CD4-positive, alpha-beta T cell (primary cell): ENCODE data around the gene HP. TPM values are rescaled to one million over a fixed set of nuclear protein-coding genes. Genes with fewer than 3 reads are reported as not detected.

Experiments
- ATAC-seq: fragments of 200-7000 bp; cut with Tn5 transposase; one replicate; pipeline ENCODE4 v1.10.0; 2022; ENCODE audit warnings: mild to moderate bottlenecking; ENCODE audit not compliant: poor library complexity
- CTCF ChIA-PET: fragments of 350-600 bp; sonication (Branson Sonifier 250); formaldehyde crosslinking; loops from one replicate; lab custom pipeline; 2021; ENCODE audit warnings: antibody characterized with exemption, inconsistent platforms; lab: Charles Lee
- POLR2A ChIA-PET: fragments of 350-600 bp; sonication (Branson Sonifier 250); formaldehyde crosslinking; loops from one replicate; lab custom pipeline; 2021; ENCODE audit warnings: antibody characterized with exemption, inconsistent platforms; lab: Charles Lee
- DNase-seq, 14 experiments: peaks; one replicate each; pipeline ENCODE4 v3.0.0-alpha.2; 2013 to 2020; ENCODE audit warnings: mixed read lengths in 2 of 14
- H3K27ac ChIP-seq, 2 donors: one replicate each; pipeline versions ENCODE4 v1.5.1 to v1.7.0; 2013; ENCODE audit warnings: low read length in 2 of 2, low read depth in 1 of 2, mild to moderate bottlenecking in 1 of 2
- H3K27me3 ChIP-seq, 2 experiments: 1 replicate in 1 of 2; 2 replicates in 1 of 2; pipeline versions ENCODE4 v1.6.1 to v1.7.0; 2013; ENCODE audit warnings: low read length in 2 of 2, control low read depth in 1 of 2, mild to moderate bottlenecking in 1 of 2, moderate library complexity in 1 of 2; ENCODE audit not compliant: insufficient read depth in 2 of 2, control insufficient read depth in 1 of 2
- H3K36me3 ChIP-seq: one replicate; pipeline ENCODE4 v1.6.1; 2013; ENCODE audit warnings: low read length, control low read depth; ENCODE audit not compliant: insufficient read depth
- H3K4me1 ChIP-seq: one replicate; pipeline ENCODE4 v1.6.1; 2013; ENCODE audit warnings: low read length, control low read depth; ENCODE audit not compliant: insufficient read depth
- H3K4me3 ChIP-seq: one replicate; pipeline ENCODE4 v1.5.1; 2013; ENCODE audit warnings: mild to moderate bottlenecking, low read length, moderate library complexity
- H3K9me3 ChIP-seq, 2 experiments: 1 replicate in 1 of 2; 2 replicates in 1 of 2; pipeline versions ENCODE4 v1.6.1 to v1.7.0; 2013; ENCODE audit warnings: low read length in 2 of 2, mild to moderate bottlenecking in 2 of 2, control low read depth in 1 of 2, moderate library complexity in 1 of 2; ENCODE audit not compliant: control insufficient read depth in 1 of 2, insufficient read depth in 1 of 2
- H3K27ac Mint-ChIP-seq: one replicate; pipeline ENCODE4 v1.8.0; 2020; ENCODE audit warnings: mixed read lengths
- H3K27me3 Mint-ChIP-seq: one replicate; pipeline ENCODE4 v1.8.0; 2021; ENCODE audit warnings: mixed read lengths
- H3K36me3 Mint-ChIP-seq: one replicate; pipeline ENCODE4 v1.8.0; 2021; ENCODE audit warnings: low read depth, mixed read lengths
- H3K4me1 Mint-ChIP-seq: one replicate; pipeline ENCODE4 v1.8.0; 2021; ENCODE audit warnings: low read depth, mixed read lengths
- H3K4me3 Mint-ChIP-seq: one replicate; pipeline ENCODE4 v1.8.0; 2020; ENCODE audit warnings: mild to moderate bottlenecking, mixed read lengths
- H3K9me3 Mint-ChIP-seq: one replicate; pipeline ENCODE4 v1.8.0; 2020; ENCODE audit warnings: mixed read lengths
- intact Hi-C, 2 experiments: fragments of 100-400 bp; cut with DNase I in 1 of 2; cut with micrococcal nuclease in 1 of 2; formaldehyde crosslinking; loops; one replicate each; pipeline versions ENCODE4 v1.15.1 to v1.9.0; 2023 to 2025; cut with DNase I, micrococcal nuclease
- total RNA-seq, 174 experiments: library from RNA in 2 of 174; stranded (reverse) in 2 of 174; gene quantifications; one replicate each; pipeline ENCODE4 v1.2.3 and lab custom pipeline; 2021 to 2026
- TF ChIP-seq, protein P1 (sequence below): fragments of 200-600 bp; IDR thresholded peaks from one replicate; pipeline ENCODE4 v1.8.0; 2022; ENCODE audit warnings: antibody characterized with exemption, mild to moderate bottlenecking

Gene HP
- total RNA-seq, 2 experiments from 2014 or later, result not detected

DNA sequence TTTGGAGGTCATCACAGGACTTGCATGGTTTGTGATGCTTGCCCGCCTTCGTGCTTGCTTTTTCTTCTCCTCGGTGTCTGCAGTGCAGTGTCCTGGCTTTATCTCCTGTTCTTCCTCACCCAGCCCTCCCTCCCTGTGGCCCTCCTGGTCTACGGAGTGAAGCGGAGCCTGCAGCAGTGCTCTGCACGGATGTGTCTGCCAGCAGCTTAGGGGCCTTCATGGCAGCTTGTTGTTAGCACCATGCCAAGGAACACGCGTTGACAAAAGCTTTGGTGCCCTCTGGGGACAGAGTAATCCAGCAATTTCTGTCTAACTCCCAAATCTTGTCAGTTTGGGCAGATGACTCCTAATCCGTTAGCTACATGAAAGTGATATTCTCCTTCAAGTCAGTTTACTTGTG, 35.8 kb upstream of the HP start:
- ATAC-seq (no peak), DNase-seq (no peak)
- intact Hi-C loops, result loop anchor here in 1 of 2 experiments (10.0 kb wide), 1 partner anchor 646 kb away; no protein-coding TSS in a partner anchor
- Histone ChIP-seq H3K27ac (no peak overlapping the region), H3K9me3 (no peaks in the 10 kb centered on the region), H3K36me3 (peaks cover 42% of the 10 kb centered on the region), H3K27me3 (no peaks in the 10 kb centered on the region), H3K4me3 (no peak overlapping the region), H3K4me1 (peaks cover 7% of the 10 kb centered on the region)
- Mint-ChIP-seq H3K36me3 (peaks cover 69% of the 10 kb centered on the region), H3K27me3 (no peaks in the 10 kb centered on the region), H3K27ac (no peak overlapping the region), H3K9me3 (no peaks in the 10 kb centered on the region), H3K4me3 (no peak overlapping the region), H3K4me1 (no peaks in the 10 kb centered on the region)
- ChIA-PET POLR2A (no interaction called here), CTCF (no interaction called here)
- TF ChIP-seq, protein P1, sequence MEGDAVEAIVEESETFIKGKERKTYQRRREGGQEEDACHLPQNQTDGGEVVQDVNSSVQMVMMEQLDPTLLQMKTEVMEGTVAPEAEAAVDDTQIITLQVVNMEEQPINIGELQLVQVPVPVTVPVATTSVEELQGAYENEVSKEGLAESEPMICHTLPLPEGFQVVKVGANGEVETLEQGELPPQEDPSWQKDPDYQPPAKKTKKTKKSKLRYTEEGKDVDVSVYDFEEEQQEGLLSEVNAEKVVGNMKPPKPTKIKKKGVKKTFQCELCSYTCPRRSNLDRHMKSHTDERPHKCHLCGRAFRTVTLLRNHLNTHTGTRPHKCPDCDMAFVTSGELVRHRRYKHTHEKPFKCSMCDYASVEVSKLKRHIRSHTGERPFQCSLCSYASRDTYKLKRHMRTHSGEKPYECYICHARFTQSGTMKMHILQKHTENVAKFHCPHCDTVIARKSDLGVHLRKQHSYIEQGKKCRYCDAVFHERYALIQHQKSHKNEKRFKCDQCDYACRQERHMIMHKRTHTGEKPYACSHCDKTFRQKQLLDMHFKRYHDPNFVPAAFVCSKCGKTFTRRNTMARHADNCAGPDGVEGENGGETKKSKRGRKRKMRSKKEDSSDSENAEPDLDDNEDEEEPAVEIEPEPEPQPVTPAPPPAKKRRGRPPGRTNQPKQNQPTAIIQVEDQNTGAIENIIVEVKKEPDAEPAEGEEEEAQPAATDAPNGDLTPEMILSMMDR, result no peak

DNA sequence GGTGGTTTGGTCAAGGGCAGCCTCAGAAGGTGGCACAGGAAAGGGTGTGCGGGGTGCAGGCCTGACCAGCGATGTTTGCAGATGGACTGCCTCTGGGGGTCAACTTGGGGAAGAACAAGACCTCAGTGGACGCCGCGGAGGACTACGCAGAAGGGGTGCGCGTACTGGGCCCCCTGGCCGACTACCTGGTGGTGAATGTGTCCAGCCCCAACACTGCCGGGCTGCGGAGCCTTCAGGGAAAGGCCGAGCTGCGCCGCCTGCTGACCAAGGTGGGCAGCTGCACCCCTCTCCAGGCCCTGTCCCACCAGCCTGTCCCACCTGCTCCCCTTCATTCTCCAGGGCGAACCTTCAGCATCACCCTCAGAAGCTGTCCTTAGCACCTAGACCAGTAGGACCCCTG, 33.3 kb upstream of the HP start:
- Mint-ChIP-seq H3K27me3 (no peaks in the 10 kb centered on the region), H3K27ac (no peak overlapping the region), H3K9me3 (no peaks in the 10 kb centered on the region), H3K4me1 (no peaks in the 10 kb centered on the region), H3K4me3 (no peak overlapping the region), H3K36me3 (peaks cover 71% of the 10 kb centered on the region)
- DNase-seq (no peak), ATAC-seq (no peak)
- Histone ChIP-seq H3K4me1 (no peaks in the 10 kb centered on the region), H3K27me3 (no peaks in the 10 kb centered on the region), H3K4me3 (no peak overlapping the region), H3K9me3 (no peaks in the 10 kb centered on the region), H3K36me3 (peaks cover 46% of the 10 kb centered on the region), H3K27ac (no peak overlapping the region)
- TF ChIP-seq, protein P1, result no peak
- CTCF ChIA-PET, result no interaction called here
- intact Hi-C loops, result no loop called here
- POLR2A ChIA-PET, result no interaction called here

DNA sequence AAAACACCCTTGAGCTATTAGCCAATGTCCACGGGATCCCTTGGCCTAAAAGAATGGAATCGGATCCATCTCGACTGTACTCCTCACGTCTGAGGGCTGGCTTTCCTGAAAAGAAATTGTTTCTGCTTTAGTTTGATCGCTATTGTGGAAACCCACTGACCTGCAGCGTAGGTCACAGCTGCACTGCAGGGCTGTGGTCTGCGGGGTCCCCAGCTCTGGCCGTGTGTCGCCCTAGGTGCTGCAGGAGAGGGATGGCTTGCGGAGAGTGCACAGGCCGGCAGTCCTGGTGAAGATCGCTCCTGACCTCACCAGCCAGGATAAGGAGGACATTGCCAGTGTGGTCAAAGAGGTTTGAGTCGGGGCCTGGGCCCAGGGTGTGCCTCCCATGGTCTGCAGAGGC, 32.2 kb upstream of the HP start:
- ChIA-PET POLR2A (no interaction called here), CTCF (no interaction called here)
- no peaks in the 10 kb centered on the region for H3K9me3 ChIP-seq
- no peak overlapping the region for H3K27ac Mint-ChIP-seq
- TF ChIP-seq, protein P1, result no peak
- no peak overlapping the region for H3K4me3 ChIP-seq
- H3K27me3 Mint-ChIP-seq, result no peaks in the 10 kb centered on the region
- intact Hi-C loops, result no loop called here
- H3K9me3 Mint-ChIP-seq, result no peaks in the 10 kb centered on the region
- DNase-seq, result no peak
- no peaks in the 10 kb centered on the region for H3K4me1 ChIP-seq
- no peak overlapping the region for H3K27ac ChIP-seq
- ATAC-seq, result no peak
- H3K36me3 ChIP-seq, result peaks cover 44% of the 10 kb centered on the region
- H3K4me3 Mint-ChIP-seq, result no peak overlapping the region
- H3K27me3 ChIP-seq, result no peaks in the 10 kb centered on the region
- H3K4me1 Mint-ChIP-seq, result no peaks in the 10 kb centered on the region
- peaks cover 65% of the 10 kb centered on the region for H3K36me3 Mint-ChIP-seq
